Prostate gland (tissue), 2 donors: ENCODE results near the gene ASPG. TPM values are rescaled to one million over a fixed set of nuclear protein-coding genes. Genes with fewer than 3 reads are reported as not detected.

Experiments
- DNase-seq: peaks from one replicate; pipeline ENCODE4 v3.0.0-alpha.2; 2019; ENCODE audit warnings: low spot score
- H3K27ac ChIP-seq, 2 donors: fragments of 200-600 bp; sonication (generic); 2 replicates each; pipeline ENCODE4 v1.5.1; 2017 to 2019
- H3K27me3 ChIP-seq: fragments of 200-600 bp; sonication (generic); replicated peaks from 2 replicates; pipeline ENCODE4 v1.5.1; 2019; ENCODE audit not compliant: insufficient read depth
- H3K36me3 ChIP-seq, 2 donors: fragments of 200-600 bp; sonication (generic); 1 replicate in 1 of 2; 2 replicates in 1 of 2; pipeline versions ENCODE4 v1.5.1 to v1.8.1; 2017 to 2019
- H3K4me1 ChIP-seq: fragments of 200-600 bp; sonication (generic); replicated peaks from 2 replicates; pipeline ENCODE4 v1.5.1; 2019
- H3K4me3 ChIP-seq, 2 donors: fragments of 200-600 bp; sonication (generic); 2 replicates each; pipeline ENCODE4 v1.5.1; 2017 to 2019
- H3K9me3 ChIP-seq: fragments of 200-600 bp; sonication (generic); 2 replicates; pipeline ENCODE4 v1.5.1; 2017
- CTCF ChIP-seq, 4 experiments: fragments of 200-600 bp in 2 of 4; fragments of 450-650 bp in 2 of 4; sonication (generic) in 2 of 4; IDR thresholded peaks; 1 replicate in 3 of 4; 2 replicates in 1 of 4; pipeline ENCODE4 v1.5.1; 2016 to 2019; ENCODE audit warnings: antibody characterized with exemption in 4 of 4, mild to moderate bottlenecking in 2 of 4, moderate library complexity in 2 of 4
- POLR2A ChIP-seq: fragments of 450-650 bp; IDR thresholded peaks from one replicate; pipeline ENCODE4 v1.6.1; 2016; ENCODE audit warnings: antibody characterized with exemption, mild to moderate bottlenecking
- POLR2AphosphoS5 ChIP-seq: sonication (generic); formaldehyde crosslinking; IDR thresholded peaks from one replicate; pipeline ENCODE4 v1.6.1; 2017; ENCODE audit warnings: antibody characterized with exemption
- WGBS: methylation state at CpG from one replicate; pipeline ENCODE4 v1.1.5; 2018; 5-methylcytosine and 5-hydroxymethylcytosine counted together
- intact Hi-C: fragments of 100-400 bp; cut with DNase I; formaldehyde crosslinking; loops from one replicate; pipeline ENCODE4 v1.14.2; 2022
- total RNA-seq, 2 donors: library from RNA; depleted of rRNA; stranded (reverse); fragments of >200 nt; gene quantifications; one replicate each; pipeline ENCODE4 v1.1.0, GENCODE V29; 2016

Gene ASPG
- total RNA-seq, 2 donors from 2014 or later = 2.3 TPM; not detected in 1

- 68% methylated on average over 16 of the region's 16 CpGs for WGBS
- Histone ChIP-seq H3K4me1 (peaks cover 3% of the 10 kb centered on the region), H3K9me3 (no peaks in the 10 kb centered on the region), H3K4me3 (no peak overlapping the region), H3K27ac (no peak overlapping the region), H3K27me3 (peaks cover 2% of the 10 kb centered on the region), H3K36me3 (no peaks in the 10 kb centered on the region)
- DNase-seq = no peak
- intact Hi-C loops = no loop called here
- TF ChIP-seq POLR2A (no peak), POLR2AphosphoS5 (no peak), CTCF (IDR thresholded peaks at IDR 0.05) (no peak)
These were observed 1.1 kb upstream of the ASPG start for GRCh38 chr14:104084251-104085002.

GRCh38 chr14:104085889-104086201, 345 bp downstream of the ASPG start:
- intact Hi-C loops = no loop called here
- H3K9me3 ChIP-seq = no peaks in the 10 kb centered on the region
- H3K4me1 ChIP-seq = peaks cover 3% of the 10 kb centered on the region
- WGBS = 75% methylated on average over 20 of the region's 29 CpGs
- no peak overlapping the region for H3K27ac ChIP-seq
- TF ChIP-seq CTCF (IDR thresholded peaks at IDR 0.05) (no peak), POLR2A (no peak), POLR2AphosphoS5 (no peak)
- no peak for DNase-seq
- no peaks in the 10 kb centered on the region for H3K36me3 ChIP-seq
- no peak overlapping the region for H3K4me3 ChIP-seq
- peaks cover 2% of the 10 kb centered on the region for H3K27me3 ChIP-seq

- H3K9me3 ChIP-seq = no peaks in the 10 kb centered on the region
- H3K36me3 ChIP-seq = no peaks in the 10 kb centered on the region
- no peak overlapping the region for H3K4me3 ChIP-seq
- peaks cover 2% of the 10 kb centered on the region for H3K27me3 ChIP-seq
- 87% methylated on average over 10 of the region's 13 CpGs for WGBS
- no peak overlapping the region for H3K27ac ChIP-seq
- DNase-seq = no peak
- TF ChIP-seq POLR2A = no peak
- TF ChIP-seq CTCF (IDR thresholded peaks at IDR 0.05) = no peak
- TF ChIP-seq POLR2AphosphoS5 = no peak
- intact Hi-C loops = no loop called here
- peaks cover 3% of the 10 kb centered on the region for H3K4me1 ChIP-seq
These were observed 735 bp downstream of the ASPG start for GRCh38 chr14:104086210-104086660.

GRCh38 chr14:104086661-104087461, 1.4 kb downstream of the ASPG start:
- no peak for TF ChIP-seq CTCF (IDR thresholded peaks at IDR 0.05)
- no peak for TF ChIP-seq POLR2AphosphoS5
- WGBS = 83% methylated on average over 16 of the region's 16 CpGs
- Histone ChIP-seq H3K4me3 (no peak overlapping the region), H3K4me1 (peaks cover 3% of the 10 kb centered on the region), H3K36me3 (no peaks in the 10 kb centered on the region), H3K27me3 (peaks cover 2% of the 10 kb centered on the region), H3K27ac (no peak overlapping the region), H3K9me3 (no peaks in the 10 kb centered on the region)
- intact Hi-C loops = no loop called here
- no peak for DNase-seq
